ENCODE results near the gene MAJIN.

DNA sequence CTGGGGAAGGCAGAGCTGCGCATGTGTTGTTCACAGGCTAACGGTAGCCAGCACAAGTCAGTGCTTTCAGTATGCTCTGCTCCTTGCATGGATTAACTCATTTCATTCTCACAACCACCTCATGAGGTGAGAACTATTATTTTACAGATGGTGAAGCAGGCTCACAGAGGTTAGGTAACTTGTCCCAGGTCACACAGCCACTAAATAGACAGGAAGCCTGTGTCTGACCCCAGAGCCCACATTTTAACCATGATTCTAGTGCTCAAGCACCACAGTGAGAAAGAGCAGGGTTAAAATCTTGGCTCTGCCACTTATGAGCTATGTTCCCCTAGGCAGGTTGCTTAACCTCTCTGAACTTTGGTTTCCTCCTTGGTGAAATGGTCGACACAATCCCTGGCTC is 49.1 kb upstream of the MAJIN start:
- TF ChIP-seq EP300 (IDR thresholded peaks at IDR 0.05; ENCODE audit: borderline replicate concordance in 1 of 2, control insufficient read depth in 1 of 2, low read depth in 2 of 2, low read length in 2 of 2) (no peak), POLR2AphosphoS5 (IDR thresholded peaks at IDR 0.05; ENCODE audit: low read length) (no peak), GATAD2B (conservative IDR thresholded peaks at IDR 0.05; ENCODE audit: low read depth) (no peak), DPF2 (IDR thresholded peaks at IDR 0.05) (no peak), CEBPB (IDR thresholded peaks at IDR 0.05; ENCODE audit: borderline replicate concordance in 1 of 2, low read depth in 2 of 2, low read length in 2 of 2) (no peak), SMARCA5 (IDR thresholded peaks at IDR 0.05) (no peak)
- TF ChIP-seq, protein P1, sequence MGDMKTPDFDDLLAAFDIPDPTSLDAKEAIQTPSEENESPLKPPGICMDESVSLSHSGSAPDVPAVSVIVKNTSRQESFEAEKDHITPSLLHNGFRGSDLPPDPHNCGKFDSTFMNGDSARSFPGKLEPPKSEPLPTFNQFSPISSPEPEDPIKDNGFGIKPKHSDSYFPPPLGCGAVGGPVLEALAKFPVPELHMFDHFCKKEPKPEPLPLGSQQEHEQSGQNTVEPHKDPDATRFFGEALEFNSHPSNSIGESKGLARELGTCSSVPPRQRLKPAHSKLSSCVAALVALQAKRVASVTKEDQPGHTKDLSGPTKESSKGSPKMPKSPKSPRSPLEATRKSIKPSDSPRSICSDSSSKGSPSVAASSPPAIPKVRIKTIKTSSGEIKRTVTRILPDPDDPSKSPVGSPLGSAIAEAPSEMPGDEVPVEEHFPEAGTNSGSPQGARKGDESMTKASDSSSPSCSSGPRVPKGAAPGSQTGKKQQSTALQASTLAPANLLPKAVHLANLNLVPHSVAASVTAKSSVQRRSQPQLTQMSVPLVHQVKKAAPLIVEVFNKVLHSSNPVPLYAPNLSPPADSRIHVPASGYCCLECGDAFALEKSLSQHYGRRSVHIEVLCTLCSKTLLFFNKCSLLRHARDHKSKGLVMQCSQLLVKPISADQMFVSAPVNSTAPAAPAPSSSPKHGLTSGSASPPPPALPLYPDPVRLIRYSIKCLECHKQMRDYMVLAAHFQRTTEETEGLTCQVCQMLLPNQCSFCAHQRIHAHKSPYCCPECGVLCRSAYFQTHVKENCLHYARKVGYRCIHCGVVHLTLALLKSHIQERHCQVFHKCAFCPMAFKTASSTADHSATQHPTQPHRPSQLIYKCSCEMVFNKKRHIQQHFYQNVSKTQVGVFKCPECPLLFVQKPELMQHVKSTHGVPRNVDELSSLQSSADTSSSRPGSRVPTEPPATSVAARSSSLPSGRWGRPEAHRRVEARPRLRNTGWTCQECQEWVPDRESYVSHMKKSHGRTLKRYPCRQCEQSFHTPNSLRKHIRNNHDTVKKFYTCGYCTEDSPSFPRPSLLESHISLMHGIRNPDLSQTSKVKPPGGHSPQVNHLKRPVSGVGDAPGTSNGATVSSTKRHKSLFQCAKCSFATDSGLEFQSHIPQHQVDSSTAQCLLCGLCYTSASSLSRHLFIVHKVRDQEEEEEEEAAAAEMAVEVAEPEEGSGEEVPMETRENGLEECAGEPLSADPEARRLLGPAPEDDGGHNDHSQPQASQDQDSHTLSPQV (IDR thresholded peaks at IDR 0.05) = no peak
- TF ChIP-seq, protein P2, sequence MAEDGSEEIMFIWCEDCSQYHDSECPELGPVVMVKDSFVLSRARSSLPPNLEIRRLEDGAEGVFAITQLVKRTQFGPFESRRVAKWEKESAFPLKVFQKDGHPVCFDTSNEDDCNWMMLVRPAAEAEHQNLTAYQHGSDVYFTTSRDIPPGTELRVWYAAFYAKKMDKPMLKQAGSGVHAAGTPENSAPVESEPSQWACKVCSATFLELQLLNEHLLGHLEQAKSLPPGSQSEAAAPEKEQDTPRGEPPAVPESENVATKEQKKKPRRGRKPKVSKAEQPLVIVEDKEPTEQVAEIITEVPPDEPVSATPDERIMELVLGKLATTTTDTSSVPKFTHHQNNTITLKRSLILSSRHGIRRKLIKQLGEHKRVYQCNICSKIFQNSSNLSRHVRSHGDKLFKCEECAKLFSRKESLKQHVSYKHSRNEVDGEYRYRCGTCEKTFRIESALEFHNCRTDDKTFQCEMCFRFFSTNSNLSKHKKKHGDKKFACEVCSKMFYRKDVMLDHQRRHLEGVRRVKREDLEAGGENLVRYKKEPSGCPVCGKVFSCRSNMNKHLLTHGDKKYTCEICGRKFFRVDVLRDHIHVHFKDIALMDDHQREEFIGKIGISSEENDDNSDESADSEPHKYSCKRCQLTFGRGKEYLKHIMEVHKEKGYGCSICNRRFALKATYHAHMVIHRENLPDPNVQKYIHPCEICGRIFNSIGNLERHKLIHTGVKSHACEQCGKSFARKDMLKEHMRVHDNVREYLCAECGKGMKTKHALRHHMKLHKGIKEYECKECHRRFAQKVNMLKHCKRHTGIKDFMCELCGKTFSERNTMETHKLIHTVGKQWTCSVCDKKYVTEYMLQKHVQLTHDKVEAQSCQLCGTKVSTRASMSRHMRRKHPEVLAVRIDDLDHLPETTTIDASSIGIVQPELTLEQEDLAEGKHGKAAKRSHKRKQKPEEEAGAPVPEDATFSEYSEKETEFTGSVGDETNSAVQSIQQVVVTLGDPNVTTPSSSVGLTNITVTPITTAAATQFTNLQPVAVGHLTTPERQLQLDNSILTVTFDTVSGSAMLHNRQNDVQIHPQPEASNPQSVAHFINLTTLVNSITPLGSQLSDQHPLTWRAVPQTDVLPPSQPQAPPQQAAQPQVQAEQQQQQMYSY (CRISPR knock-in tag; IDR thresholded peaks at IDR 0.05) = no peak
- TF ChIP-seq, protein P3, sequence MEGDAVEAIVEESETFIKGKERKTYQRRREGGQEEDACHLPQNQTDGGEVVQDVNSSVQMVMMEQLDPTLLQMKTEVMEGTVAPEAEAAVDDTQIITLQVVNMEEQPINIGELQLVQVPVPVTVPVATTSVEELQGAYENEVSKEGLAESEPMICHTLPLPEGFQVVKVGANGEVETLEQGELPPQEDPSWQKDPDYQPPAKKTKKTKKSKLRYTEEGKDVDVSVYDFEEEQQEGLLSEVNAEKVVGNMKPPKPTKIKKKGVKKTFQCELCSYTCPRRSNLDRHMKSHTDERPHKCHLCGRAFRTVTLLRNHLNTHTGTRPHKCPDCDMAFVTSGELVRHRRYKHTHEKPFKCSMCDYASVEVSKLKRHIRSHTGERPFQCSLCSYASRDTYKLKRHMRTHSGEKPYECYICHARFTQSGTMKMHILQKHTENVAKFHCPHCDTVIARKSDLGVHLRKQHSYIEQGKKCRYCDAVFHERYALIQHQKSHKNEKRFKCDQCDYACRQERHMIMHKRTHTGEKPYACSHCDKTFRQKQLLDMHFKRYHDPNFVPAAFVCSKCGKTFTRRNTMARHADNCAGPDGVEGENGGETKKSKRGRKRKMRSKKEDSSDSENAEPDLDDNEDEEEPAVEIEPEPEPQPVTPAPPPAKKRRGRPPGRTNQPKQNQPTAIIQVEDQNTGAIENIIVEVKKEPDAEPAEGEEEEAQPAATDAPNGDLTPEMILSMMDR (IDR thresholded peaks at IDR 0.05 in 2 of 3, conservative IDR thresholded peaks at IDR 0.05 in 1 of 3; ENCODE audit: control insufficient read depth in 2 of 3, extremely low read depth in 1 of 3, insufficient read depth in 1 of 3, low read depth in 3 of 3, low read length in 3 of 3) = no peak
